Brain microvascular endothelial cell (primary cell): ENCODE results near the gene ITGAV.
"Not testable (repeated sequence)": the region's sequence is repeated elsewhere in the genome, so short reads cannot be mapped to it uniquely, and the experiment has no call there.

ENCODE experiments used
- DNase-seq: peaks from one replicate; pipeline ENCODE4 v3.0.0-alpha.2; 2020
- H3K27ac ChIP-seq: fragments of 250-450 bp; sonication (Bioruptor Pico); 2 replicates; pipeline ENCODE4 v1.5.1; 2020; ENCODE audit warnings: mild to moderate bottlenecking, moderate library complexity
- H3K27me3 ChIP-seq: fragments of 250-450 bp; sonication (Bioruptor Pico); replicated peaks from 2 replicates; pipeline ENCODE4 v1.5.1; 2020; ENCODE audit warnings: mild to moderate bottlenecking
- H3K36me3 ChIP-seq: fragments of 250-450 bp; sonication (Bioruptor Pico); replicated peaks from 2 replicates; pipeline ENCODE4 v1.5.1; 2020; ENCODE audit warnings: mild to moderate bottlenecking
- H3K4me3 ChIP-seq: 2 replicates; pipeline ENCODE4 v1.5.1; 2011; ENCODE audit warnings: low read depth, mild to moderate bottlenecking, control low read depth, low read length, moderate library complexity
- in situ Hi-C: cut with HindIII; loops from 2 replicates; pipeline ENCODE4 v1.10.0; 2017; ENCODE audit warnings: low sequenced_read_pairs, low pct_ligation_motif_present
- TF ChIP-seq, protein P1 (sequence below): IDR thresholded peaks from 2 replicates; pipeline ENCODE4 v1.5.1; 2011; ENCODE audit warnings: low read depth, mild to moderate bottlenecking, moderate library complexity, low read length, control low read depth, inconsistent platforms; ENCODE audit errors: missing control alignments

The ITGAV gene

GRCh38 chr2:186559370-186559769, 30.5 kb upstream of the ITGAV start:
- in situ Hi-C loops, result no loop called here
- Histone ChIP-seq H3K4me3 (no peak overlapping the region), H3K27ac (no peak overlapping the region), H3K36me3 (no peaks in the 10 kb centered on the region), H3K27me3 (no peaks in the 10 kb centered on the region)
- no peak for DNase-seq
- TF ChIP-seq, protein P1, sequence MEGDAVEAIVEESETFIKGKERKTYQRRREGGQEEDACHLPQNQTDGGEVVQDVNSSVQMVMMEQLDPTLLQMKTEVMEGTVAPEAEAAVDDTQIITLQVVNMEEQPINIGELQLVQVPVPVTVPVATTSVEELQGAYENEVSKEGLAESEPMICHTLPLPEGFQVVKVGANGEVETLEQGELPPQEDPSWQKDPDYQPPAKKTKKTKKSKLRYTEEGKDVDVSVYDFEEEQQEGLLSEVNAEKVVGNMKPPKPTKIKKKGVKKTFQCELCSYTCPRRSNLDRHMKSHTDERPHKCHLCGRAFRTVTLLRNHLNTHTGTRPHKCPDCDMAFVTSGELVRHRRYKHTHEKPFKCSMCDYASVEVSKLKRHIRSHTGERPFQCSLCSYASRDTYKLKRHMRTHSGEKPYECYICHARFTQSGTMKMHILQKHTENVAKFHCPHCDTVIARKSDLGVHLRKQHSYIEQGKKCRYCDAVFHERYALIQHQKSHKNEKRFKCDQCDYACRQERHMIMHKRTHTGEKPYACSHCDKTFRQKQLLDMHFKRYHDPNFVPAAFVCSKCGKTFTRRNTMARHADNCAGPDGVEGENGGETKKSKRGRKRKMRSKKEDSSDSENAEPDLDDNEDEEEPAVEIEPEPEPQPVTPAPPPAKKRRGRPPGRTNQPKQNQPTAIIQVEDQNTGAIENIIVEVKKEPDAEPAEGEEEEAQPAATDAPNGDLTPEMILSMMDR, result no peak

DNA sequence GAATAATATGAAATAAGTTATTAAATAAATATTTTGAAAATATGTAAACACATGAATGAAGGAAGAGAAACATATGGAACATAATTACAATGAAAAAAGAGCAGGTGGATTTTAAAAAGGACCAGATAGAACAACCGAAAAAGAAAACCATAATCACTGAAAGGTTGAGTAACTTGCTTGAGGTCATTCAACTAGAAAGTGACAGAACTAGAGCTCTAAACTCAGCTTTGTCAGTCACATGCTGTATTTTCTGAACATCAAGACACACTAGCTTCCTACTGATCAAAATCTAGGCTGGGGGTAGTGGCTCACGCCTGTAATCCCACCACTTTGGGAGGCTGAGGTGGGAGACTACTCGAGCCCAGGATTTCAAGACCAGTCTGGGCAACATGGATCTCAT, 30.0 kb upstream of the ITGAV start:
- TF ChIP-seq, protein P1, result no peak
- DNase-seq, result no peak
- no peak overlapping the region for H3K27ac ChIP-seq
- H3K36me3 ChIP-seq, result no peaks in the 10 kb centered on the region
- H3K27me3 ChIP-seq, result no peaks in the 10 kb centered on the region
- H3K4me3 ChIP-seq, result no peak overlapping the region
- in situ Hi-C loops, result no loop called here

- no peak overlapping the region for H3K27ac ChIP-seq
- no peaks in the 10 kb centered on the region for H3K27me3 ChIP-seq
- H3K36me3 ChIP-seq, result no peaks in the 10 kb centered on the region
- DNase-seq, result no peak
- in situ Hi-C loops, result no loop called here
- H3K4me3 ChIP-seq, result no peak overlapping the region
- TF ChIP-seq, protein P1, result no peak
These were observed 29.6 kb upstream of the ITGAV start for GRCh38 chr2:186560254-186560653.

GRCh38 chr2:186561467-186562208, 28.2 kb upstream of the ITGAV start:
- DNase-seq, result no peak
- Histone ChIP-seq H3K27me3 (no peaks in the 10 kb centered on the region), H3K4me3 (no peak overlapping the region), H3K27ac (peak overlapping the region; percentile 31), H3K36me3 (no peaks in the 10 kb centered on the region)
- TF ChIP-seq, protein P1, result no peak
- in situ Hi-C loops, result no loop called here

- DNase-seq, result no peak
- Histone ChIP-seq H3K36me3 (no peaks in the 10 kb centered on the region), H3K27ac (peak overlapping the region; percentile 31), H3K4me3 (no peak overlapping the region), H3K27me3 (no peaks in the 10 kb centered on the region)
- TF ChIP-seq, protein P1, result no peak
- in situ Hi-C loops, result no loop called here
These were observed 27.7 kb upstream of the ITGAV start for GRCh38 chr2:186562209-186562578.

DNA sequence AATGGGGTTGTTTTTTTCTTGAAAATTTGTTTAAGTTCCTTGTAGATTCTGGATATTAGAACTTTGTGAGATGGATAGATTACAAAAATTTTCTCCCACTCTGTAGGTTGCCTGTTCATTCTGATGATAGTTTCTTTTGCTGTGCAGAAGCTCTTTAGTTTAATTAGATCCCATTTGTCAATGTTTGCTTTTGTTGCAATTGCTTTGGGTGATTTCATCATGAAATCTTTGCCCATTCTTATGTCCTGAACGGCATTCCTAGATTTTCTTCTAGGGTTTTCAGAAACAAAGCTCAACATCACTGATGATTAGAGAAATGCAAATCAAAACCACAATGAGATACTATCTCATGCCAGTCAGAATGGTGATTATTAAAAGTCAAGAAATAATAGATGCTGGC, 21.3 kb upstream of the ITGAV start:
- DNase-seq, H3K4me3 ChIP-seq, in situ Hi-C loops, H3K27me3 ChIP-seq, H3K36me3 ChIP-seq, H3K27ac ChIP-seq: not testable (repeated sequence)

DNA sequence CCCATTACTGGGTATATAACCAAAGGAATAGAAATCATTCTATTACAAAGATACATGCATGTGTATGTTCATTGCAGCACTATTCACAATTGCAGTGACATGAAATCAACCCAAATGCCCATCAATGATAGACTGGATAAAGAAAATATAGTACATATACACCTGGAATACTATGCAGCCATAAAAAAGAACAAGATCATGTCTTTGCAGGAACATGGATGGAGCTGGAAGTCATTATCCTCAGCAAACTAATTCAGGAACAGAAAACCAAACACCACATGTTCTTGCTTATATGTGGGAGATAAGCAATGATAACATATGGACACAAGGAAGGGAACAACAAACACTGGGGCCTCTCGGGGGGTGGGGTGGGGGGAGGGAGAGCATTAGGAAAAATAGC, 20.7 kb upstream of the ITGAV start:
- H3K27me3 ChIP-seq, H3K36me3 ChIP-seq, H3K27ac ChIP-seq, in situ Hi-C loops, H3K4me3 ChIP-seq, DNase-seq: not testable (repeated sequence)
